Ectodermal cell (in vitro differentiated cells): ENCODE data around the gene DCAF10.
"Not testable (repeated sequence)": the region's sequence is repeated elsewhere in the genome, so short reads cannot be mapped to it uniquely, and the experiment has no call there.

Source experiments
- H3K27ac ChIP-seq: 2 replicates; pipeline ENCODE4 v1.7.0; 2013; ENCODE audit warnings: mild to moderate bottlenecking, low read depth, low read length; ENCODE audit not compliant: insufficient read depth, poor library complexity, severe bottlenecking
- H3K27me3 ChIP-seq: 2 replicates; pipeline ENCODE4 v1.7.0; 2013; ENCODE audit warnings: mild to moderate bottlenecking, low read length; ENCODE audit not compliant: insufficient read depth, control insufficient read depth, poor library complexity, severe bottlenecking
- H3K36me3 ChIP-seq: one replicate; pipeline ENCODE4 v1.7.0; 2013; ENCODE audit warnings: low read length; ENCODE audit not compliant: control insufficient read depth, insufficient read depth
- H3K4me1 ChIP-seq: one replicate; pipeline ENCODE4 v1.7.0; 2013; ENCODE audit warnings: low read length; ENCODE audit not compliant: control insufficient read depth, insufficient read depth
- H3K4me3 ChIP-seq: 2 replicates; pipeline ENCODE4 v1.7.0; 2013; ENCODE audit warnings: low read depth, low read length, control low read depth; ENCODE audit not compliant: insufficient read depth
- H3K9me3 ChIP-seq: 2 replicates; pipeline ENCODE4 v1.7.0; 2013; ENCODE audit warnings: mild to moderate bottlenecking, low read length, moderate library complexity; ENCODE audit not compliant: control insufficient read depth
- WGBS, 2 experiments: methylation state at CpG; one replicate each; pipeline ENCODE4 v1.1.7; 2013; ENCODE audit warnings: missing lambda C conversion rate in 2 of 2; 5-methylcytosine and 5-hydroxymethylcytosine counted together

Gene DCAF10

GRCh38 chr9:37859043-37859442 lies 58.4 kb downstream of the DCAF10 start:
- Histone ChIP-seq H3K9me3 (no peaks in the 10 kb centered on the region), H3K4me3 (no peak overlapping the region), H3K4me1 (no peaks in the 10 kb centered on the region), H3K27me3 (no peaks in the 10 kb centered on the region), H3K27ac (no peak overlapping the region), H3K36me3 (peaks cover 14% of the 10 kb centered on the region)
- WGBS, 2 experiments: no CpG with 5 or more reads among the region's 1 CpG

GRCh38 chr9:37862530-37862929 lies 61.9 kb downstream of the DCAF10 start:
- no peak overlapping the region for H3K27ac ChIP-seq
- WGBS, 2 experiments: 75 to 78% methylated on average over 3 of the region's 3 CpGs
- H3K9me3 ChIP-seq: no peaks in the 10 kb centered on the region
- H3K36me3 ChIP-seq: peaks cover 14% of the 10 kb centered on the region
- no peak overlapping the region for H3K4me3 ChIP-seq
- no peaks in the 10 kb centered on the region for H3K27me3 ChIP-seq
- no peaks in the 10 kb centered on the region for H3K4me1 ChIP-seq

- Histone ChIP-seq H3K4me1 (no peaks in the 10 kb centered on the region), H3K27ac (no peak overlapping the region), H3K4me3 (no peak overlapping the region), H3K36me3 (no peaks in the 10 kb centered on the region), H3K9me3 (no peaks in the 10 kb centered on the region), H3K27me3 (no peaks in the 10 kb centered on the region)
- 91 to 93% methylated on average over 4 to 5 of the region's 5 CpGs for WGBS, 2 experiments
Measured at GRCh38 chr9:37870081-37870798, 69.6 kb downstream of the DCAF10 start.

GRCh38 chr9:37870799-37871176 lies 70.2 kb downstream of the DCAF10 start:
- Histone ChIP-seq H3K4me1 (no peaks in the 10 kb centered on the region), H3K9me3 (no peaks in the 10 kb centered on the region), H3K27ac (no peak overlapping the region), H3K4me3 (no peak overlapping the region), H3K27me3 (no peaks in the 10 kb centered on the region), H3K36me3 (no peaks in the 10 kb centered on the region)
- WGBS, 2 experiments: 87 to 93% methylated on average over 5 of the region's 5 CpGs

GRCh38 chr9:37873955-37874354 lies 73.4 kb downstream of the DCAF10 start:
- H3K27ac ChIP-seq: no peak overlapping the region
- H3K27me3 ChIP-seq: no peaks in the 10 kb centered on the region
- H3K9me3 ChIP-seq: no peaks in the 10 kb centered on the region
- no peak overlapping the region for H3K4me3 ChIP-seq
- no peaks in the 10 kb centered on the region for H3K36me3 ChIP-seq
- H3K4me1 ChIP-seq: no peaks in the 10 kb centered on the region
- whole genome bisulfite sequencing, 2 experiments: 83 to 93% methylated on average over 2 of the region's 2 CpGs

- Histone ChIP-seq H3K27ac (no peak overlapping the region), H3K27me3 (no peaks in the 10 kb centered on the region), H3K4me3 (no peak overlapping the region), H3K36me3 (no peaks in the 10 kb centered on the region), H3K9me3 (no peaks in the 10 kb centered on the region), H3K4me1 (no peaks in the 10 kb centered on the region)
- 100% methylated on average over 1 of the region's 1 CpG for WGBS, 2 experiments
Measured at GRCh38 chr9:37876376-37876775, 75.8 kb downstream of the DCAF10 start.

- Histone ChIP-seq H3K27ac (no peak overlapping the region), H3K4me1 (no peaks in the 10 kb centered on the region), H3K4me3 (no peak overlapping the region), H3K9me3 (no peaks in the 10 kb centered on the region), H3K36me3 (peaks cover 5% of the 10 kb centered on the region), H3K27me3 (no peaks in the 10 kb centered on the region)
- WGBS, 2 experiments: 93 to 94% methylated on average over 2 of the region's 2 CpGs
Measured at GRCh38 chr9:37880916-37881479, 80.4 kb downstream of the DCAF10 start.

GRCh38 chr9:37887977-37888583 lies 87.5 kb downstream of the DCAF10 start:
- not testable (repeated sequence) for H3K4me3 ChIP-seq, H3K27me3 ChIP-seq, H3K4me1 ChIP-seq, H3K9me3 ChIP-seq, H3K36me3 ChIP-seq, H3K27ac ChIP-seq
- whole genome bisulfite sequencing, 2 experiments: 95 to 97% methylated on average over 9 of the region's 11 CpGs

GRCh38 chr9:37889536-37889935 lies 88.9 kb downstream of the DCAF10 start:
- Histone ChIP-seq H3K4me1 (no peaks in the 10 kb centered on the region), H3K9me3 (no peaks in the 10 kb centered on the region)

GRCh38 chr9:37891042-37891441 lies 90.4 kb downstream of the DCAF10 start:
- not testable (repeated sequence) for H3K4me1 ChIP-seq, H3K27me3 ChIP-seq, H3K9me3 ChIP-seq, H3K4me3 ChIP-seq, H3K27ac ChIP-seq
- WGBS, 2 experiments: 96 to 99% methylated on average over 11 of the region's 17 CpGs
- H3K36me3 ChIP-seq: peaks cover 11% of the 10 kb centered on the region

More at GRCh38 chr9:37889536-37889935, 88.9 kb downstream of the DCAF10 start:
- H3K27ac ChIP-seq: no peak overlapping the region
- H3K4me3 ChIP-seq: no peak overlapping the region
- peaks cover 5% of the 10 kb centered on the region for H3K36me3 ChIP-seq
- no peaks in the 10 kb centered on the region for H3K27me3 ChIP-seq
